HG03159 (cell line): ENCODE results near the gene MTNR1A.

Experiments used
- ATAC-seq: cut with Tn5 transposase; IDR thresholded peaks from one replicate; pipeline ENCODE4 v1.9.1; 2021; ENCODE audit warnings: mild to moderate bottlenecking, moderate library complexity; ENCODE audit not compliant: unreplicated experiment

MTNR1A gene

GRCh38 chr4:186494496-186494895 is 60.9 kb downstream of the MTNR1A start:
- ATAC-seq, result no peak

DNA sequence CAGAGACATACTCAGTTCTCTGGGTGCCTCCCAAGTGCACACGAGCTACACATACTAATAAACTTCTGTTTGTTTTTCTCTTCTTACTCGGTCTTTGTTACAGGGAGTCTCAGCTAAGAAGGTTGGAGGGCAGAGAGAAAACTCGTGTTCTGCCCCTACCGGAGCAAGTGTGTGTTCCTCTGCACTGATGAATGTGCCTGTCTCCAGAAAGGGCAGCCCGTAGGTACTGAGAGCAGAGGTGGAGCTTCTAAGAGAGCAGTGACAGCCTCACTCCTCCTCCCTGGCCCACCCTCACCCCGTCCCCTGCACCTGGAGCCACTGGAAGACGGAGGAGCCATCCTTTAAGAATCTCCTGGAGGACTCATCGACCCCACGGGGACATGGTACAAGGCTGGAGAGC is 67.6 kb downstream of the MTNR1A start:
- ATAC-seq, result no peak

GRCh38 chr4:186486172-186486571 is 69.2 kb downstream of the MTNR1A start:
- ATAC-seq, result no peak

DNA sequence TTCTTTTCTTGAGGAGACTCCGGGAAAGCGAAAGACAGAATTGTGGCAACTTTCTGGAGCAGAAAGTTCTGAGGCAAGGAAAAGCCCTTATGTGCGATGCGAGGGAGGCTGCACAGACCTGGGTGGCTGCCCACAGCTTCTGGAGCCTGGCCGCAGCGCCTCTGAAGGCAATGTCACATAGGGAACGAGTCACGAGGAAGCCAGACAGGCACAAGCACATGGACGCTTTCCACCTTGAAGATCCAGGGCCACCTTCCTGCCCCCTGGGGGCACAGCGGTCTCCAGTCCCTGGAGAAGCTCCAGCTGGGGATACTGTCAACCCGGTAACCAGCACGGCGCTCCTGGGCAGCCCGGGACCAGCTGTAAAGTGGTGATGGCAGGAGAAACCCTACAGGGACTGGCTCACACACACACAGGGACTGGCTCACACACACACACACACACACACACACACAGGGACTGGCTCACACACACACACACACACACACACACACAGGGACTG is 69.8 kb downstream of the MTNR1A start:
- no peak for ATAC-seq

- no peak for ATAC-seq
These were observed 70.2 kb downstream of the MTNR1A start for GRCh38 chr4:186485150-186485549.

- ATAC-seq, result no peak
These were observed 71.7 kb downstream of the MTNR1A start for GRCh38 chr4:186483656-186484055.
